K562 (cell line): ENCODE data around the gene PURA. TPM values are rescaled to one million over a fixed set of nuclear protein-coding genes. Genes with fewer than 3 reads are reported as not detected.

Experiments used
- CHD7 ChIP-seq: fragments of 200-600 bp; sonication (generic); IDR thresholded peaks from one replicate; pipeline ENCODE4 v1.6.1; 2012; ENCODE audit warnings: mild to moderate bottlenecking, low read depth, low read length, inconsistent platforms
- FOXJ3 ChIP-seq: sonication (generic); formaldehyde crosslinking; IDR thresholded peaks from 2 replicates; pipeline ENCODE4 v1.4.0; 2020; ENCODE audit warnings: mild to moderate bottlenecking, missing genetic modification reagents
- POLR2G ChIP-seq: fragments of 200-400 bp; formaldehyde crosslinking; IDR thresholded peaks from 2 replicates; pipeline ENCODE4 v1.6.1; 2017; ENCODE audit warnings: low read depth, mild to moderate bottlenecking, antibody characterized with exemption, low read length, moderate library complexity
- ZMIZ1 ChIP-seq, 2 experiments: fragments of 150-350 bp in 1 of 2; IDR thresholded peaks; 2 replicates each; pipeline ENCODE4 v1.6.1; 2012 to 2016; ENCODE audit warnings: low read depth in 2 of 2, low read length in 2 of 2, mild to moderate bottlenecking in 1 of 2, moderate library complexity in 1 of 2
- ZNF589 ChIP-seq: fragments of 200-800 bp; sonication (Bioruptor generic); IDR thresholded peaks from 2 replicates; pipeline ENCODE4 v1.6.1; 2016; ENCODE audit warnings: low read depth, missing genetic modification characterization, missing compliant biosample characterization
- ZNF740 ChIP-seq, 3 experiments: fragments of 200-800 bp in 1 of 3; sonication (Bioruptor generic) in 1 of 3; sonication (generic) in 1 of 3; formaldehyde crosslinking in 1 of 3; IDR thresholded peaks; 2 replicates each; pipeline versions ENCODE4 v1.6.1 to v1.8.0; 2016 to 2022; ENCODE audit warnings: mild to moderate bottlenecking in 2 of 3, missing compliant biosample characterization in 2 of 3, missing genetic modification characterization in 2 of 3, missing genetic modification reagents in 1 of 3
- ZNF764 ChIP-seq: fragments of 250-450 bp; sonication (Bioruptor Pico); IDR thresholded peaks from 2 replicates; pipeline ENCODE4 v1.4.0; 2020; ENCODE audit warnings: low read depth, mild to moderate bottlenecking, moderate library complexity
- polyA plus RNA-seq, 8 experiments: library from polyadenylated mRNA; depleted of rRNA in 4 of 8; stranded (reverse) in 5 of 8; unstranded in 3 of 8; fragments of >200 nt; fragmentation: Nextera tagmentation in 2 of 8; fragmentation: Illumina TruSeq in 1 of 8; extraction: Ambion mirVana in 2 of 8; extraction: Trizol in 1 of 8; gene quantifications; 2 replicates each; pipeline versions ENCODE4 v1.2.1 to v1.2.3, GENCODE V29; 2011 to 2014; ENCODE audit warnings: inconsistent platforms in 1 of 8, missing spikeins in 1 of 8
- total RNA-seq, 7 experiments: library from RNA; depleted of rRNA in 6 of 7; stranded (reverse); fragments of >200 nt in 6 of 7; fragmentation: Illumina TruSeq in 2 of 7; extraction: Trizol in 2 of 7; gene quantifications; 2 replicates each; pipeline versions ENCODE4 v1.2.1 to v1.2.3, GENCODE V29; 2011 to 2021; ENCODE audit warnings: low replicate concordance in 1 of 7

The PURA gene
- total and polyA plus RNA-seq, 9 of the 15 experiments (the other 6 are each of a cell fraction or from before 2014, with no cell fraction given), result 3.2 to 11.1 (median 5.4) TPM

GRCh38 chr5:140157032-140157781 lies 43.3 kb downstream of the PURA start (continued):
- no peak for TF ChIP-seq CHD7
- TF ChIP-seq FOXJ3, result no peak
- TF ChIP-seq POLR2G, result no peak
- no peak for TF ChIP-seq ZMIZ1 (IDR thresholded peaks at IDR 0.05; ENCODE audit: low read depth in 2 of 2, low read length in 2 of 2)
- peak; percentile 42; the same call in 1 of the 2 replicates for TF ChIP-seq ZNF740 (CRISPR knock-in tag; IDR thresholded peaks at IDR 0.05)
- no peak for TF ChIP-seq ZNF740 (tag; IDR thresholded peaks at IDR 0.05)
- no peak for TF ChIP-seq ZNF589 (CRISPR knock-in tag)
- no peak for TF ChIP-seq ZNF764 (CRISPR knock-in tag)
